ENCODE measurements around the gene ZNF653.

DNA sequence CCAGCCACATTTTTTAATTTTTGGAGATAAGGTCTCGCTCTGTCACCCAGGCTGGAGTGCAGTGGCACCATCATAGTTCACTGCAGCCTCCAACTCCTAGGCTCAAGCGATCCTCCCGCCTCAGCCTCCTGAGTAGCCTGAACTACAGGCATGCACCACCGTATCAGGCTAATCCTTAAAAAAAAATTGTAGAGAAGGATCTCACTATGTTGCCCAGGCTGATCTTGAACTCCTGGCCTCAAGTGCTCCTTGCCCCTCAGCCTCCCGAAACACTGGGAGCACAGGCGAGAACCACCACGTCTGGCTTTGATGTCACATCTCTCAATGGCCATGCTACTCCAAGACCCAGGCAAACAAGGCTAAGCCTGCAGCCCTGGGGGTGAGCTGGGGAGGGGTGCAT, 49.0 kb downstream of the ZNF653 start:
- no peak for TF ChIP-seq POLR2A (IDR thresholded peaks at IDR 0.05; ENCODE audit: low read depth, low read length)
- no peak for TF ChIP-seq POU2F2 (IDR thresholded peaks at IDR 0.05; ENCODE audit: low read depth, low read length)
- no peak for TF ChIP-seq POLR2AphosphoS5 (IDR thresholded peaks at IDR 0.05; ENCODE audit: low read depth, low read length)
- no peak for TF ChIP-seq SPI1 (IDR thresholded peaks at IDR 0.05; ENCODE audit: low read depth, low read length)

All from GM12891 (cell line).